ENCODE data around the gene SLC25A13. TPM values are rescaled to one million over a fixed set of nuclear protein-coding genes. Genes with fewer than 3 reads are reported as not detected.

SLC25A13 gene
- total and polyA plus RNA-seq, 2 of the 8 experiments (the other 6 are each of a cell fraction or from before 2014, with no cell fraction given): 30.8 to 85.4 TPM

- Histone ChIP-seq H3K9ac (replicated peaks in 1 of 4; ENCODE audit: extremely low read depth in 1 of 4, low read depth in 3 of 4, low read length in 3 of 4) (no peak overlapping the region), H2BK20ac (ENCODE audit: low read length) (no peak overlapping the region), H3K14ac (ENCODE audit: insufficient read length) (no peak overlapping the region), H4K91ac (replicated peaks; ENCODE audit: insufficient read length, low read length) (no peak overlapping the region), H3K79me2 (ENCODE audit: control insufficient read depth in 1 of 2, insufficient read depth in 2 of 2, low read length in 2 of 2) (peaks cover 11 to 66% of the 10 kb centered on the region in 2 experiments), H4K5ac (ENCODE audit: insufficient read length, low read depth, low read length) (no peak overlapping the region), H3K79me1 (ENCODE audit: low read depth, low read length) (peaks cover 7% of the 10 kb centered on the region), H3K9me3 (ENCODE audit: insufficient read depth in 2 of 2, low read depth in 1 of 2, low read length in 1 of 2) (no peaks in the 10 kb centered on the region), H2BK15ac (ENCODE audit: low read length) (no peak overlapping the region), H3K56ac (replicated peaks; ENCODE audit: insufficient read length, low read depth, low read length) (no peak overlapping the region), H3K4ac (replicated peaks; ENCODE audit: insufficient read length, low read depth, low read length) (no peak overlapping the region), H3K4me2 (ENCODE audit: insufficient read depth in 1 of 2, low read depth in 2 of 2, low read length in 2 of 2) (no peak overlapping the region), H2BK12ac (ENCODE audit: low read depth, low read length) (no peak overlapping the region), H2BK5ac (ENCODE audit: low read depth, low read length) (no peak overlapping the region), H3K36me3 (ENCODE audit: control insufficient read depth in 2 of 4, insufficient read depth in 4 of 4, low read length in 3 of 4) (no peaks in the 10 kb centered on the region), H3K27me3 (replicated peaks in 1 of 4; ENCODE audit: control insufficient read depth in 3 of 4, extremely low read depth in 1 of 4, insufficient read depth in 3 of 4, low read length in 3 of 4) (no peaks in the 10 kb centered on the region), H3K23me2 (ENCODE audit: low read depth, low read length) (peaks cover 7% of the 10 kb centered on the region), H2AK5ac (ENCODE audit: low read depth, low read length) (no peak overlapping the region), H3K18ac (ENCODE audit: extremely low read depth, low read length) (no peak overlapping the region), H4K20me1 (replicated peaks in 1 of 2; ENCODE audit: control insufficient read depth in 1 of 2, insufficient read depth in 2 of 2, low read length in 2 of 2) (peaks cover 0 to 5% of the 10 kb centered on the region in 2 experiments), H2AFZ (ENCODE audit: low read length) (no peak overlapping the region), H3K27ac (ENCODE audit: low read depth, low read length) (no peak overlapping the region), H2BK120ac (replicated peaks; ENCODE audit: low read depth, low read length) (no peak overlapping the region), H3K4me3 (ENCODE audit: extremely low read depth in 1 of 4, insufficient read depth in 2 of 4, low read depth in 3 of 4, low read length in 4 of 4) (no peak overlapping the region), H3K4me1 (replicated peaks in 1 of 4; ENCODE audit: control insufficient read depth in 3 of 4, insufficient read depth in 4 of 4, low read length in 3 of 4) (peaks cover 0 to 8% (median 2%) of the 10 kb centered on the region in 4 experiments; a peak in 4 of 7 replicates), H3K23ac (ENCODE audit: insufficient read length) (no peak overlapping the region), H4K8ac (ENCODE audit: extremely low read depth, insufficient read depth, low read length) (no peak overlapping the region)
- CTCF ChIA-PET (ENCODE audit: partially characterized antibody): interaction anchor here (0.7 to 1.3 kb wide), 2 partner anchors 16 to 94 kb away, joined by 3 read pairs; no protein-coding TSS in a partner anchor
- DNase-seq (ENCODE audit: low read depth in 1 of 2, low spot score in 2 of 2) (no peak), FAIRE-seq (no peak)
- POLR2A ChIA-PET (ENCODE audit: partially characterized antibody): interaction anchor here (1.4 kb wide), 1 partner anchor 11 kb away, joined by 3 read pairs; no protein-coding TSS in a partner anchor
- TF ChIP-seq SUZ12 (IDR thresholded peaks at IDR 0.05; ENCODE audit: low read length) (no peak), POLR2A (IDR thresholded peaks at IDR 0.05; ENCODE audit: control extremely low read depth in 1 of 2, low read depth in 2 of 2, low read length in 2 of 2) (no peak), TCF12 (IDR thresholded peaks at IDR 0.05; ENCODE audit: low read depth, low read length) (no peak), SP1 (IDR thresholded peaks at IDR 0.05; ENCODE audit: low read depth, low read length) (no peak), JUND (IDR thresholded peaks at IDR 0.05; ENCODE audit: low read length) (no peak), KDM5A (IDR thresholded peaks at IDR 0.05; ENCODE audit: low read length) (no peak), ATF2 (IDR thresholded peaks at IDR 0.05; ENCODE audit: low read length) (no peak), SP2 (IDR thresholded peaks at IDR 0.05; ENCODE audit: low read length) (no peak), POU5F1 (IDR thresholded peaks at IDR 0.05; ENCODE audit: low read depth, low read length) (no peak), SIRT6 (IDR thresholded peaks at IDR 0.05; ENCODE audit: low read length) (no peak), KDM1A (IDR thresholded peaks at IDR 0.05; ENCODE audit: borderline replicate concordance, low read length) (no peak), NRF1 (IDR thresholded peaks at IDR 0.05; ENCODE audit: low read depth, low read length) (no peak), SAP30 (IDR thresholded peaks at IDR 0.05; ENCODE audit: insufficient read depth, insufficient replicate concordance, low read length) (no peak)
Observed at GRCh38 chr7:96319439-96319838, 2.5 kb downstream of the SLC25A13 start.

All from H1 (cell line).